Fibroblast of skin of right quadriceps (primary cell): ENCODE data around the gene FGF5.
A peak's percentile ranks its signal among the peaks of the same experiment; 100 is the strongest.
"Not testable (repeated sequence)": the region's sequence is repeated elsewhere in the genome, so short reads cannot be mapped to it uniquely, and the experiment has no call there.

Source experiments
- DNase-seq: peaks from one replicate; pipeline ENCODE4 v3.0.0-alpha.2; 2013

Gene FGF5

DNA sequence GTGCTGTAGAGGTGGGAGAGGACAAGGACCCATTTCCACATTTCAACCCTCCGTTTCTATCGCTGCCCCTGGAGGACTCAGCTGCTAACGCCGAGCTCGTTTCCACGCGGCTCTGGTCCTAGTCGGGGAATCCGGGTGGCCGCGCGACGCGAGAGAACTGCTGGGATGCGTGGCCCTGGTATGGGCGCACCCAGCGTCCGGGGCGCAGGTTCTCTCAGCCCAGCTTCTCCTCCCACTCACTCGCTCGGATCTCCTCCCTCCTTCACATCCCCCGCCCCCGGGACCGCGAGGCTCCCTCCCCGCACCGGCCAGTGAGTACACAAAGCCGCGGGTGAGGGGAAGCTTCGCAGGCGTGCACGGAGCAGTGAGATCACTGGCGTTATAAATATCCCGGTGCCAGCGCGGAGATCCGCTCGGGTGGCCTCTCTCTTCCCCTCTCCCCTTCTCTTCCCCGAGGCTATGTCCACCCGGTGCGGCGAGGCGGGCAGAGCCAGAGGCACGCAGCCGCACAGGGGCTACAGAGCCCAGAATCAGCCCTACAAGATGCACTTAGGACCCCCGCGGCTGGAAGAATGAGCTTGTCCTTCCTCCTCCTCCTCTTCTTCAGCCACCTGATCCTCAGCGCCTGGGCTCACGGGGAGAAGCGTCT is at the start of gene FGF5:
TSS of gene FGF5 (plus strand) at position 412 of the 649 bp plus-strand sequence. CDS start at position 573, 161 bp downstream.
- DNase-seq: peak; percentile 94

DNA sequence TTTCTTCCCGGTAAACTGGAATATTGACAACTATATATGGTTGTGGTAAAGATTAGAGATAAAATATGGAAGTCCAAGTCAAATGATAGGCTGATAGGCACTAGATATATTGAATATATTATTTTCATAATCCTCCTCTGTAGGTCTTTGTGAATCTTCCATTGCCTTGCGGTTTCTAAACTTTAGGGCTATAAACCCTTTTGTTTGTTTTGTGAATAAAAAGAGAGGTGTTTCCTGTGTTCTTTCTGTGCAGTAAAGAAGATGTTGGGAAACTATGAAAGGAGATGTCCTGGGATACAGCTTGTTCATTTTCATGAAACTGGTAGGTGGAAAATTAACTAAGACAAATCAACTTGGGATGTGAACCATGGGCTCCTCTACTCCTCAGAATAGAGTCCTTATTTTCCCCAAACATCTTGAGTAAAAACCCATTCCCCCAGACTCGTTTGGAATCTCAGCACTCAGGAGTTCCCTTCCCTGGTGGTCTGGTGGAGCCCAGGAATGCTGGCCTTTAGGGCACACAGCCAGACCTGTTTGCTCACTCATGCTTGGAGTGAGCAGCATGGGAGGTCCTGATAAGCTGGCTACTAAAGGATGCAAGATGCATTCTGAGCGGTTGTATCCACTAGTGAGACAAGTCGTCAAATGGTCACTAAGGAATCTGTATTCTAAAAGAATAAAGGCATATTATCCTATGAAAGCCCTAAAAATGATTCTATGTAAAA is 47.0 kb upstream of the FGF5 start:
- DNase-seq: peak; percentile 82

- DNase-seq: no peak
These were observed 45.8 kb upstream of the FGF5 start for GRCh38 chr4:80220711-80221110.

GRCh38 chr4:80221161-80221560 is 45.3 kb upstream of the FGF5 start:
- DNase-seq: no peak

DNA sequence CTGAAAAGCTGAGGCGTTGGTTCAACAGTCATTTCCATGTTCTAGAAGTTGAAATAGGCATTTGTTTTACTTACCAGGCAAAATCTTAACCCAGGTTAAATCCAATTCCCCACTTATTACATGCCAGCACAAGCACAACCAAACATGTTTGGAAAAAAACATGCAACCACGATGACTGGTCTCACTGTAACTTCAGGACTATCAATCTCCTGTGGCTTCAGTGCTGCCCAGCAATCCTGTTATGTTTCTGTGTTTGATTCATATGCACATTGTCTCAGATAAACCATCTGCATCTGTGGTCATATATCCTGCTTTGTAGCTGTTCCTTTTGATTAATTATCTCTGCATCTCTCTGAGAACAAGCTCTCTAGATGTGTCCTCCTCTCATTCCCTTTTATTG is 40.9 kb upstream of the FGF5 start:
- DNase-seq: peak; percentile 71

DNA sequence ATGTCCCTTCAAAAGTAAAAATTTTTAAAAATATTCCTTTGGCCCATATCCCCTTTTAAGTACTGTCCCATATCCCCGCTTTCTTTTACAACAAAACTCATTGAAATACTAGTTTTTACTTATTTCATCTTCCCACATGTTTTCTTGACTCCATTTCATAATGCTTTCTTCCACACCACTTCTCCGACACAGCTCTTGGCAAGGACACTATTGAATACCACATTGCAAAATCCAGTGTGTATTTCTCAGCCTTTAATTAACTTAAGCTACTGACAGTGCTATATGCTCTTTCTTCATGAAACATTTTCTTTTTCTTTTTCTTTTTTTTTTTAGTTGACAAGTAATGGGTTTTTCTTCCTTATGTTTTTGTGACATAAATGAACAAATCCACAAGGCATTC is 40.4 kb upstream of the FGF5 start:
- peak; percentile 56 for DNase-seq

DNA sequence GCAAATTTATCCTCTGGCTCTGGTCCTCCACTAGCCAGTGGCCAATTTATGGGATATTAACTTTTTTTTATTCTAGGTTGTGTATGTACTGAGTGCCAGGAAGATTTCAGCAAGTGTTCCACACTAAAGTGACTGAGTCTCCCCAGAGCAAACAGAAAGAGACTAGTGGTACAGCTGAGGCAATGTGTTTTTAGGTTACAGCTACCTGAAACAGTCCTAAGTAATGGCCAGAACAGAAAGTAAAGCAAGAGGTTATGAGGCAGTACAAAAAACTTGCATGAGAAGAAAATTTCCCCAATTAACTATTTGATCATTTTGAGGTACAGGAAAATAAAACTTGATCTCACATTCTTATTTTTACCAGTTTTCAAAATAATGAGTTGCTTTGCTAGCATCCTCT is 38.0 kb upstream of the FGF5 start:
- DNase-seq: no peak

GRCh38 chr4:80229128-80229527 is 37.3 kb upstream of the FGF5 start:
- no peak for DNase-seq

DNA sequence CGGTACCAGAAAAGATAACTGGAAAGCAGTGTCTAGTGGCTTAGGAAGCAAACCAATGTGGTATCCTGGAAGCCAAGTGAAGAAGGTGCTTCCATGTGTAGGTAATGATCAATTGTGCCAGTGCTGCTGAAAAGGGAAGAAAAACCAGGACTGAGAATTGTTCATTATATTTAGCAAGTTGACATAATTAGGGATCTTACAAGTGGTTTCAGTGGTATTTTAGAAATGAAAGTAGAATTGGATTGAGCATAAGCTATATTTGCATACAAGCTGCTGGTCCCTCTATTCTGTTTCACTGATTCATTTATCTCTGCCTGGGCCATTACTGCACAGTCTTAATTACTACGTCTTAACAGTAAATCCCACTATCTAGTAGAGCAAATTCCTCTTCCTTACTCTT is 36.9 kb upstream of the FGF5 start:
- no peak for DNase-seq

- peak; percentile 55 for DNase-seq
These were observed 35.3 kb upstream of the FGF5 start for GRCh38 chr4:80231180-80231579.

DNA sequence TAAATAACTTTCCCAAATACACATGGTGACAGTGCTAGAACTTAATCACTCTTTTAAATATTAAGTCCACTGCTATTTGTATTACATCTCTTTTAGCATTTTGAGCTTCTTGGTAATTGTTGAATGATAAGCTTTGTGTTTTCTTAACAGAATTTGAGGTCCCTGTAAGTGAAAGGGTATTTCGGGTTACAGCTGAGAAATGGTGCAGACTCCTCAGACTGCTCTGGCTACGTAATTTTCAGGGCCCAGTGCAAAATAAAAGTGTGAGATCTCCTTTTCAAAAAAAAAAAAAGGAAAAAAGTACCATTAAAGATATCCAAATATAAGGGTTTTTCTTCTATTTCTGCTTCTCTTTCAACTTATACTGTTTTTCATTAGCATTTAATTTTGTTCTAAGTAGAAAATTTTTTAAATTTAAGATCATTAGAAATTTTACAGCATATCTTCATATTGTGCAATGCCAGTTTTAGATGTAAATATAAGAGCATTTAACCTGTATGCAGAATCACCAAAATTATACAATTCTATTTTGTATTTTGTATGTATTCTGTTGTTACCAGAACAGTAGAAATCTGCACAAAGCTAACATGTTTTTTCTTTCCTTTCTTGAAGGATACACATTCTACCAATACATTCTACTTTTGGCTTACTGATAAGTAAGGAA is 33.6 kb upstream of the FGF5 start:
- no peak for DNase-seq

DNA sequence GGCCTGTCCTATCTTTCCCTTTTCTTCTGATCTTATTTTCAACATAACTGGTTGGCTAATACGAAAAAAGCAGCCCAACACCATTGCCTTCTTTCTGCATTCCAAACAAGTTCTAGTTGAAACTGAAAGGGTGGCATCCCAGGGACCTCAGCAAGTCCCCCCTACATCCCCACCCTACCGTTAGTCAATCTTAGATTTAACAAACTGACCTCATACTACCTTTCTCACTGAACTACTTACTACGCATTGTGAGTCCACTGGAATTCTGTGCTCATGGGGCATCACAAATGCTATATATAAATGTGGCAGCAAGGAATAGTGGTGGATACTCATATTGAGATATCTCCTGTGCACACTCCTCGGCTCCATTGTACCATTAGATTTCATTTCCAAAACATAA is 33.1 kb upstream of the FGF5 start:
- DNase-seq: no peak

DNA sequence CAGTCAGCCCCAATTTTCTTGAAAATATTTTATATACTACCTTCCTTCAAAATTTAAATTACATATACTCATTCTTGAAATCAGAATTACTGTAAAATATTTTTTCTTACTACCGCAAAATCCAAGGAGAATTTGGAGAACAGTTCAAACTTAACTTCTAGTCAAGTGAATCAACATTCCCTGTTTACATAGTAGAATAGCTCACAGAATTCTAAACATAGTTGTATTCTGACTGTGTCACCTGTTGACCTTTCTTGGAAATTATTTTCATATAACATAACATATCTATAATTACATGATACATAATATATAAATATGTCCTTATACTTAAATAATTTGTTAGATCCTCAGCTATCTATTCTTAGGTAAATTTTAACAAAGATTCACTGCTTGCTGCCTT is 31.0 kb upstream of the FGF5 start:
- DNase-seq: peak; percentile 77

DNA sequence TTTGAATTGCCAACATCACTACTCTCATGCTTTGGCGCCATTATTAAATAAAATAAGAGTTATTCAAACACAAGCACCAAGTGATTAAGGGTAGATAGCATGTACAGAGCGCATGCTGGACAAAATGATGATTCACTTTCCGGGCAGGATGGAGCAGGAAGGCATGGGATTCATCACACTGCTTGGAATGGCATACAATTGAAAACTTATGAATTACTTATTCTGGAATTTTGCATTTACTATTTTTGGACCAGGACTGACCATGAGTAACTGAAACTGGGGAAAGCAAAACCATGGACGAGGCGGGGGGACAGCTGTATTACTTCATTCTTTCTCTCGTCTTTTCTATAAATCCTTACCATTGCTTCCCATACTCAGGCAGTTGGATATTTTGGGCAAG is 28.5 kb upstream of the FGF5 start:
- DNase-seq: peak; percentile 98

DNA sequence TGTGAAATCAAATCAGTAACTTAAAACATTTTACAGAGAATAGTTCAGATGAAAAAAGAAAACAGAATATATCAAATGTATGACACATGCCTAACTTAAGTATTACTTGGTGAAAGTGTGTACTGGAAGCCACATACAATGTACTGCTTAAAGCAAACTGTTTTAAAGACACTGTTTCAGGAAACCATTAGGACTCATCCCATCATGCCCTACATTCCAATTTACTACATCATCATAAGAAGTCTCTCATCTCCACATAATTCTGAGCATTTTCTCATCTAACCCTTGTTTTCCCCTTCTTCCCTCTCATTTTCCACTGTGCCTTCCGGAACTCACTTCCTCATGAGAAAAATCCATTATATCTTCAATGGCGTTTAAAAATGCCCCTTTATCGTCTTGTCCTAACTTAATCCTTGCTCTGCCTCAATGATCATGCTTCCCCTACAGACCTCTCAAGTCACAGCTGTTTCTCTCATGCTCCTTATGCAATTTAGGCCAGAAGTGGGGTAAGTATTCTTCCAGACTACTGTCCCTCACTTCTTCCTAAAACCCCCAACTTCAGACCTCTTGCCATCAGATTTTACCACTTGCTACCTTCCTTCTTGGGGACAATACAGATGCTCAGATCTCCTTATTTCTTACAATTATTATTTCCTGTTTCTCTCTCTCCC is 26.8 kb upstream of the FGF5 start:
- DNase-seq: peak; percentile 83

- peak; percentile 85 for DNase-seq
These were observed 25.5 kb upstream of the FGF5 start for GRCh38 chr4:80240976-80241375.

GRCh38 chr4:80243274-80244018 is 23.0 kb upstream of the FGF5 start:
- no peak for DNase-seq

- not testable (repeated sequence) for DNase-seq
These were observed 19.0 kb upstream of the FGF5 start for GRCh38 chr4:80247484-80247883.

DNA sequence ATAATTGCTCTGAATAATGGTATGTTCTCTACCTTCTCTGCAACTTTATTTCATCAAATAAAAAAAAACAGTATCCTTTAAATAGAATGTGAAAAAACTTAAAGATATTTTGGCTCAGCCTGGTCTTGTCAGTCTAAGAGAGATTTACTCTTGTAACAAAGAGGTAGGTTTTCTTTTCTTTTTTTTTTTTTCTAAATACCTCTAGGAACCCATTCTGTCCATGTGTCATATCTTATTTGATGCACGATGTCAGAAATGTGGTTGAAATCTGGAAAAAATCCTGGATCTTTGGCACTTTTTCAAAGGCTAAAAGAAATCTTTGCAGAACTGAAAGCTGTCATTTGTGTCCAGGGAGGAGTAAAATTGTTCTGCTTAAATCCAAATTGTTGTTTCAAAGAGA is 17.3 kb upstream of the FGF5 start:
- no peak for DNase-seq

GRCh38 chr4:80252427-80252826 is 14.0 kb upstream of the FGF5 start:
- DNase-seq: no peak

GRCh38 chr4:80252953-80253352 is 13.5 kb upstream of the FGF5 start:
- no peak for DNase-seq

DNA sequence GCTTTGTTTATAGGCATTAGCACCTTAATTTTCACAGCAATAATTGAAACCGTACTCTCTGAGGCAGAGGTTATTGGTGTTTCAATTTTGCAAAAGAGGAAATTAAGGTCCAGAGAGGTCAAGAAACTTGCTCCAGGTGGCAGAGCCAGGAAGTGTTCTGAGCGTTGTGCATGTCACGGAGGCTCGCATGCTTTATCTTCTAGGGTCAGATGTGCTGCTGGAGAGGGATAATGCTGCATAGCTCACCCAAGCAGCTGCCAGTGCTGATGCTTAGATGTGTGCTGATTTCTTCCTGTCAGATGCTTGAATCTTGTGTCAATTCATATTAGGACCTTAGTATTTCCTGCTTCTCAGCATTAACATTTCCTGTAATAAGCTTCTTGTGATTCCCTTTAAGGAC is 13.0 kb upstream of the FGF5 start:
- no peak for DNase-seq

DNA sequence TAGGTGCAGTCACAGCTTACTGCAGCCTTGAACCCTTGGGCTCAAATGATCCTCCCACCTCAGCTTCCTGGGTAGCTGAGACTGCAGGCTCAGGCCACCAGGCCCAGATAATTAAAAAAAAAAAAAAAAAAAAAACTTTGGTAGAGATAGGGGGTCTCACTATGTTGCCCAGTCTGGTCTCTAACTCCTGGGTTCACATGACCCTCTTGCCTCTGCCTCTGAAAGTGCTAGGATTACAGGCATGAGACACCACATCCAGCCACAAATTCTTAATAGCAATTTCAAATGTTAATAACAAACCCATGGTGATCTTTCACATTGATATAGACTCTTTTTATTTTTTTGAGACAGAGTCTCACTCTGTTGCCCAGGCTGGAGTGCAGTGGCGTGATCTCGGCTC is 12.3 kb upstream of the FGF5 start:
- DNase-seq: no peak
